Measurements from ENCODE around the gene AIRE.

The AIRE gene

DNA sequence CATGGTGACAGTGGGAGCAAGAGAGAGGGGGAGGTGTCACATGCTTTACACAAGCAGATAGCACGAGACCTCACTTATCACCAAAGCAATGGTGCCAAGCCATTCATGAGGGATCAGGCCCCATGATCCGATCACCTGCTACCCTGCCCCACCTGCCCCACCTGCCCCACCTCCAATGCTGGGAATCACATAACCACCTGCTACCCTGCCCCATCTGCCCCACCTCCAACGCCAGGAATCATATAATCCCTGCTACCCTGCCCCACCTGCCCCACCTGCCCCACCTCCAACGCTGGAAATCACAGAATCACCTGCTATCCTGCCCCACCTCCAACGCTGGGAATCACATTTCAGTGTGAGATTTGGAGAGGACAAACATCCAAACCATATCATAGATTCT lies 10.6 kb upstream of the AIRE start:
- no peak overlapping the region for H2BK120ac ChIP-seq (ENCODE audit: low read depth, low read length)
- H2AFZ ChIP-seq (ENCODE audit: low read depth, low read length): no peak overlapping the region
- H3K27ac ChIP-seq (ENCODE audit: low read length, poor library complexity, severe bottlenecking): no peak overlapping the region
- no peaks in the 10 kb centered on the region for H3K36me3 ChIP-seq (ENCODE audit: control insufficient read depth in 1 of 2, insufficient read depth in 2 of 2, low read depth in 1 of 2, low read length in 2 of 2)
- H3K27me3 ChIP-seq (ENCODE audit: control insufficient read depth in 1 of 2, insufficient read depth in 1 of 2, low read length in 2 of 2): peaks cover 15 to 38% of the 10 kb centered on the region in 2 experiments
- no peaks in the 10 kb centered on the region for H3K79me1 ChIP-seq (replicated peaks; ENCODE audit: low read length, poor library complexity, severe bottlenecking)
- H2BK12ac ChIP-seq (ENCODE audit: low read length in 2 of 2): no peak overlapping the region
- no peak overlapping the region for H3K4me3 ChIP-seq (ENCODE audit: insufficient read depth in 1 of 2, low read depth in 1 of 2, low read length in 2 of 2)
- H3K18ac ChIP-seq (ENCODE audit: low read depth in 1 of 2, low read length in 2 of 2): no peak overlapping the region
- no peak overlapping the region for H3K4ac ChIP-seq (ENCODE audit: low read depth in 1 of 2, low read length in 2 of 2)
- H2BK5ac ChIP-seq (ENCODE audit: low read depth, low read length, poor library complexity, severe bottlenecking): no peak overlapping the region
- H4K8ac ChIP-seq (ENCODE audit: low read length): peak overlapping the region; percentile 48
- no peak overlapping the region for H3K4me2 ChIP-seq (ENCODE audit: low read length, poor library complexity, severe bottlenecking)
- H3K9ac ChIP-seq (ENCODE audit: low read length): no peak overlapping the region
- no peak overlapping the region for H2AK5ac ChIP-seq (ENCODE audit: low read length, severe bottlenecking)
- H3K14ac ChIP-seq (ENCODE audit: low read length in 2 of 2): no peak overlapping the region
- no peak for DNase-seq
- no peaks in the 10 kb centered on the region for H3K9me3 ChIP-seq (ENCODE audit: control insufficient read depth, low read length)
- WGBS: 63% methylated on average over 4 of the region's 5 CpGs
- peaks cover 2% of the 10 kb centered on the region for H3K4me1 ChIP-seq (ENCODE audit: control insufficient read depth, insufficient read depth, low read depth, low read length)
- H2BK15ac ChIP-seq (ENCODE audit: low read depth, poor library complexity, severe bottlenecking): no peak overlapping the region
- peak overlapping the region; percentile 7 for H4K91ac ChIP-seq (ENCODE audit: low read length)
- H3K23ac ChIP-seq (ENCODE audit: low read length in 2 of 2): no peak overlapping the region

DNA sequence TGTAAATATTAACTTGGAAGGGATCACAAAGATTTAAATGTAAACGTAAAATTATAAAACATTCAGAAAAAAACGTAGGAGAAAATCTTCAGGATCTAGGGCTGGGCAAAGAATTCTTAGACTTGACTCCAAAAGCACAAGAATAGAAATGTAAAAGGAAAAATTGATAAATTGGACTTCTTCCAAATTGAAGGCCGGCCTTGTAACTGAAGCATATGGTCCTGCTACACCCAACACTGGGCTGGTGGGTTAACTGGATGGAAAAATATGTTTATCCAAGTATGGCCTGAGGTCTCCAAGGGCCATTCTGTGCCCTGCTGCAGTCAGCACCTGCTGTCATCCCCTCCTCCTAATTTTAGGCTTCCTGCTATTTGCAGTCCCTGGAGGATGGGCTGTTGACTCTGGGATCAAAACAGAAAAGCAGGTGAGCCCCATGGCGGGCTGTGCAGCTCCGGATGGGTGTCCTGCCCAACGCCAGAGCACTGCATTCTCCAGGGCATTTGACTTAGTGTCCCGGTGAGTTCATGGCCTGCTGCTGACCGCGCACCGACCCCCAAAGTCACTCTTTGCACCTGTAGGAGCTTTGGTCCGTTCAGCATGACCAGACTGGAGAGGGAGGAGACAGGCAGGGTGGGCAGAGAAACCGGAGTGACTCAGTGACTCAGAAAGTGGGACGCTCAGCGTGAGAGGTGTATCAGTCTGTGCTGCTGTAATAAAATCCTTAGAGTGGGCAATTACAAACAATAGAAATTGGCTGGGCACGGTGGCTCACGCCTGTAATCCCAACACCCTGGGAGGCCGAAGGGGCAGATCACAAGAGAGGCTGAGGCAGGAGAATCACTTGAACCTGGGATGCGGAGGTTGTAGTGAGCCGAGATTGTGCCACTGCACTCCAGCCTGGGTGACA lies 6.1 kb upstream of the AIRE start:
- H4K8ac ChIP-seq (ENCODE audit: low read length): no peak overlapping the region
- H3K4me3 ChIP-seq (ENCODE audit: insufficient read depth in 1 of 2, low read depth in 1 of 2, low read length in 2 of 2): no peak overlapping the region
- no peak overlapping the region for H3K4me2 ChIP-seq (ENCODE audit: low read length, poor library complexity, severe bottlenecking)
- H3K4me1 ChIP-seq (ENCODE audit: control insufficient read depth, insufficient read depth, low read depth, low read length): peaks cover 4% of the 10 kb centered on the region
- H3K23ac ChIP-seq (ENCODE audit: low read length in 2 of 2): no peak overlapping the region
- peaks cover 26 to 37% of the 10 kb centered on the region in 2 experiments for H3K27me3 ChIP-seq (ENCODE audit: control insufficient read depth in 1 of 2, insufficient read depth in 1 of 2, low read length in 2 of 2)
- no peak overlapping the region for H2BK120ac ChIP-seq (ENCODE audit: low read depth, low read length)
- no peak overlapping the region for H3K14ac ChIP-seq (ENCODE audit: low read length in 2 of 2)
- no peak for DNase-seq
- H2BK12ac ChIP-seq (ENCODE audit: low read length in 2 of 2): no peak overlapping the region
- H3K18ac ChIP-seq (ENCODE audit: low read depth in 1 of 2, low read length in 2 of 2): no peak overlapping the region
- no peak overlapping the region for H3K27ac ChIP-seq (ENCODE audit: low read length, poor library complexity, severe bottlenecking)
- no peak overlapping the region for H2AFZ ChIP-seq (ENCODE audit: low read depth, low read length)
- no peak overlapping the region for H4K91ac ChIP-seq (ENCODE audit: low read length)
- no peak overlapping the region for H2BK5ac ChIP-seq (ENCODE audit: low read depth, low read length, poor library complexity, severe bottlenecking)
- no peaks in the 10 kb centered on the region for H3K36me3 ChIP-seq (ENCODE audit: control insufficient read depth in 1 of 2, insufficient read depth in 2 of 2, low read depth in 1 of 2, low read length in 2 of 2)
- H3K4ac ChIP-seq (ENCODE audit: low read depth in 1 of 2, low read length in 2 of 2): no peak overlapping the region
- no peak overlapping the region for H3K9ac ChIP-seq (ENCODE audit: low read length)
- H3K9me3 ChIP-seq (ENCODE audit: control insufficient read depth, low read length): no peaks in the 10 kb centered on the region
- H2BK15ac ChIP-seq (ENCODE audit: low read depth, poor library complexity, severe bottlenecking): no peak overlapping the region
- WGBS: 88% methylated on average over 19 of the region's 19 CpGs
- no peak overlapping the region for H2AK5ac ChIP-seq (ENCODE audit: low read length, severe bottlenecking)
- H3K79me1 ChIP-seq (replicated peaks; ENCODE audit: low read length, poor library complexity, severe bottlenecking): no peaks in the 10 kb centered on the region

DNA sequence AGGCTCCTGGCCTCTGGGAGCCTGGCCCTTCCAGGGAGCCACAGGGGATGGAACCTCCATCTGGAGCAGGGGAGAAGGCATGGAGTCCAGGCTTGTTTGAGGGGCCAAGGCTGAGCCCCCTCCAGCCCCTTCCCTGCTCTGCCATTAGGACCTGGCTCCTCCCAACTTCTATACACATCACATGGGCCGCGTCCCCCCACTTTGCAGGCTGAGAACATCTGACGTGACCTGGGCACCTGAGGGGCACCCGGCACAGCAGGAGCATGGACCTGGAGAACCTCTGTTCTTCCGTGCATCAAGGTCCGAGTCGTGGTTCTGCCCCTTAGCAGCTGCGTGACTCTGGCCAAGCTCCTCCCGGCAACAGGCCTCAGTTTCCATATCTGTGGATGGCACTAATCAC lies 3.9 kb upstream of the AIRE start:
- WGBS: 96% methylated on average over 9 of the region's 9 CpGs
- Histone ChIP-seq H3K9me3 (ENCODE audit: control insufficient read depth, low read length) (no peaks in the 10 kb centered on the region), H2AK5ac (ENCODE audit: low read length, severe bottlenecking) (no peak overlapping the region), H3K27me3 (ENCODE audit: control insufficient read depth in 1 of 2, insufficient read depth in 1 of 2, low read length in 2 of 2) (peaks cover 35 to 44% of the 10 kb centered on the region in 2 experiments), H2BK5ac (ENCODE audit: low read depth, low read length, poor library complexity, severe bottlenecking) (no peak overlapping the region), H3K36me3 (ENCODE audit: control insufficient read depth in 1 of 2, insufficient read depth in 2 of 2, low read depth in 1 of 2, low read length in 2 of 2) (no peaks in the 10 kb centered on the region), H2BK15ac (ENCODE audit: low read depth, poor library complexity, severe bottlenecking) (no peak overlapping the region), H2BK12ac (ENCODE audit: low read length in 2 of 2) (no peak overlapping the region), H2BK120ac (ENCODE audit: low read depth, low read length) (no peak overlapping the region), H3K4ac (ENCODE audit: low read depth in 1 of 2, low read length in 2 of 2) (no peak overlapping the region), H3K4me2 (ENCODE audit: low read length, poor library complexity, severe bottlenecking) (no peak overlapping the region), H3K4me1 (ENCODE audit: control insufficient read depth, insufficient read depth, low read depth, low read length) (peaks cover 11% of the 10 kb centered on the region), H3K4me3 (ENCODE audit: insufficient read depth in 1 of 2, low read depth in 1 of 2, low read length in 2 of 2) (no peak overlapping the region), H3K18ac (ENCODE audit: low read depth in 1 of 2, low read length in 2 of 2) (no peak overlapping the region), H3K9ac (ENCODE audit: low read length) (no peak overlapping the region), H4K91ac (ENCODE audit: low read length) (no peak overlapping the region), H3K23ac (ENCODE audit: low read length in 2 of 2) (no peak overlapping the region), H3K27ac (ENCODE audit: low read length, poor library complexity, severe bottlenecking) (no peak overlapping the region), H4K8ac (ENCODE audit: low read length) (no peak overlapping the region), H2AFZ (ENCODE audit: low read depth, low read length) (no peak overlapping the region), H3K79me1 (replicated peaks; ENCODE audit: low read length, poor library complexity, severe bottlenecking) (no peaks in the 10 kb centered on the region), H3K14ac (ENCODE audit: low read length in 2 of 2) (no peak overlapping the region)
- no peak for DNase-seq

DNA sequence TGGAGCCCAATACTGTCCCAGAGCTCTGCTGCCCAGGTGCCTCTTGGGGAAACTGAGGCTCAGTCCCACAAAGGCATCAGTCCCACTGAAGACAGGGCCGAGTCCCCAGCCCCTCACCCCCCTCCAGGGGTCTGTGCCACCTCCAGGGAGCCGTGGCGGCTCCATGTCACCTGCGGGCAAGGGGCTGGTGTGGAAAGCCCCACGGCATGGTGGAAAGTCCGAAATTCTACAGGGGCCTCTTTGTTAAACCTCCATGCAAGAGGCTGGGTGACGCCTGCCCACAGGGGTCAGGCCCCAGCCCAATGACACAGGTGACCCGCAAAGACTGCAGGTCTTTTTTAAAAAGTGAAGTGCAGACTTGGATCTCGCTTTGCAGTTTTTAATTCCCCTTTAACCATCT lies 3.3 kb upstream of the AIRE start:
- no peak overlapping the region for H3K4me2 ChIP-seq (ENCODE audit: low read length, poor library complexity, severe bottlenecking)
- no peak overlapping the region for H3K23ac ChIP-seq (ENCODE audit: low read length in 2 of 2)
- H4K8ac ChIP-seq (ENCODE audit: low read length): no peak overlapping the region
- no peak overlapping the region for H3K14ac ChIP-seq (ENCODE audit: low read length in 2 of 2)
- H2BK120ac ChIP-seq (ENCODE audit: low read depth, low read length): no peak overlapping the region
- H2AFZ ChIP-seq (ENCODE audit: low read depth, low read length): no peak overlapping the region
- H3K4me1 ChIP-seq (ENCODE audit: control insufficient read depth, insufficient read depth, low read depth, low read length): peaks cover 11% of the 10 kb centered on the region
- WGBS: 86% methylated on average over 9 of the region's 9 CpGs
- no peaks in the 10 kb centered on the region for H3K36me3 ChIP-seq (ENCODE audit: control insufficient read depth in 1 of 2, insufficient read depth in 2 of 2, low read depth in 1 of 2, low read length in 2 of 2)
- no peak for DNase-seq
- no peak overlapping the region for H3K4me3 ChIP-seq (ENCODE audit: insufficient read depth in 1 of 2, low read depth in 1 of 2, low read length in 2 of 2)
- no peak overlapping the region for H4K91ac ChIP-seq (ENCODE audit: low read length)
- no peak overlapping the region for H2AK5ac ChIP-seq (ENCODE audit: low read length, severe bottlenecking)
- no peak overlapping the region for H2BK12ac ChIP-seq (ENCODE audit: low read length in 2 of 2)
- no peak overlapping the region for H2BK15ac ChIP-seq (ENCODE audit: low read depth, poor library complexity, severe bottlenecking)
- no peak overlapping the region for H3K9ac ChIP-seq (ENCODE audit: low read length)
- H3K9me3 ChIP-seq (ENCODE audit: control insufficient read depth, low read length): no peaks in the 10 kb centered on the region
- H3K4ac ChIP-seq (ENCODE audit: low read depth in 1 of 2, low read length in 2 of 2): no peak overlapping the region
- H3K27ac ChIP-seq (ENCODE audit: low read length, poor library complexity, severe bottlenecking): no peak overlapping the region
- H3K27me3 ChIP-seq (ENCODE audit: control insufficient read depth in 1 of 2, insufficient read depth in 1 of 2, low read length in 2 of 2): peaks cover 40 to 49% of the 10 kb centered on the region in 2 experiments
- no peak overlapping the region for H3K18ac ChIP-seq (ENCODE audit: low read depth in 1 of 2, low read length in 2 of 2)
- H2BK5ac ChIP-seq (ENCODE audit: low read depth, low read length, poor library complexity, severe bottlenecking): no peak overlapping the region
- no peaks in the 10 kb centered on the region for H3K79me1 ChIP-seq (replicated peaks; ENCODE audit: low read length, poor library complexity, severe bottlenecking)

All from mesenchymal stem cell (in vitro differentiated cells and primary cell).